Upper lobe of left lung (tissue), 4 donors: ENCODE results near the gene GAPDHS.

ENCODE experiments used
- POLR2A ChIP-seq, 4 donors: fragments of 450-650 bp; IDR thresholded peaks; one replicate each; pipeline ENCODE4 v1.5.1; 2016 to 2017; ENCODE audit warnings: antibody characterized with exemption in 4 of 4, mild to moderate bottlenecking in 2 of 4
- POLR2AphosphoS5 ChIP-seq, 2 donors: sonication (generic); formaldehyde crosslinking; IDR thresholded peaks; one replicate each; pipeline ENCODE4 v1.5.1; 2017; ENCODE audit warnings: antibody characterized with exemption in 2 of 2

DNA sequence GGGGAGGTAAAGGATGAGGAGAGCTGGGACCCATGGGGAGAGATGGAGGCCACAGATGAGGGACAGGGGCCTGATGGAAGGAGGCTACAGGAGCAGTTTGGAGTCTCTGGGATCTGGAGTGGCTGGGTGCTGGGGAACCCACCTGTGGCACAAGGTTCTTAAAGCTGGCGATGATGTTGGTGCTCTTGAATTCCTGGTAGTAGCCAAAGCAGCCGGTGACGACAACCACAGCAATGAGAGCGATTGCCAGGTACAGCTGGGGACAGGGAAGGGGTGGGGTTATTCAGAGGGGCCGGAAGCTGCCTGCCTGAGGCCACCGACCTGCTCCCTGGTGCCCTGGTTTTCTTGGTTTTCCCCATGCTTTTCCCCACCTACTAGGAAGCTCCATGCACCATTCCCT is 27.4 kb downstream of the GAPDHS start:
- TF ChIP-seq POLR2AphosphoS5 (IDR thresholded peaks at IDR 0.05) (no peak), POLR2A (IDR thresholded peaks at IDR 0.05) (no peak)
